ENCODE data around the gene ADGRA3.
"Not testable (repeated sequence)": the region's sequence is repeated elsewhere in the genome, so short reads cannot be mapped to it uniquely, and the experiment has no call there.

The ADGRA3 gene

GRCh38 chr4:22398671-22399070 lies 117.2 kb downstream of the ADGRA3 start:
- intact Hi-C loops (cut with DNase I), result loop anchor here (5.0 kb wide), 1 partner anchor 289 kb away; no protein-coding TSS in a partner anchor
- DNase-seq, result no peak

DNA sequence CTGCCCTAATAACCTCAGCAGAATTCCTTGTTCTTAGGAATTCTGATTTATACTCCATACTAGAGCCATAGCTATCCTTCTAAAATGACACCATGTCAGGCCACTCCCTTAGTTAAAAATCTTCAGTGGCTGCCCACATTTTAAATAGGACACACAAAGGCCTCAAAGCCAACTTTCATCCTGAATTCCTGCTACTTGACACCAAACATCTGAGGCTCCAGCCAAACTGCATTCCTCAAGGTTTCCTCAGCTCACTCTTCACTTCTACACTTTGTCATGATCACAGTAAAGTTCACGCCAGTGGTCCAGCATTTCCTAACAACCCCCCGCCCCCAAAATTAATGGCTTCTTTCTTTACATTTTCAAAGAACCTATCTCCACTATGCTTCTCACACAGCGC lies 124.3 kb downstream of the ADGRA3 start:
- intact Hi-C loops (cut with DNase I), result no loop called here

GRCh38 chr4:22389240-22389870 lies 126.5 kb downstream of the ADGRA3 start:
- peak; percentile 21 to 84 (median 63) for DNase-seq
- intact Hi-C loops (cut with DNase I), result loop anchor here (5.0 kb wide), 1 partner anchor 597 kb away; no protein-coding TSS in a partner anchor

More for the DNA sequence above, 124.3 kb downstream of the ADGRA3 start:
- no peak for DNase-seq

DNA sequence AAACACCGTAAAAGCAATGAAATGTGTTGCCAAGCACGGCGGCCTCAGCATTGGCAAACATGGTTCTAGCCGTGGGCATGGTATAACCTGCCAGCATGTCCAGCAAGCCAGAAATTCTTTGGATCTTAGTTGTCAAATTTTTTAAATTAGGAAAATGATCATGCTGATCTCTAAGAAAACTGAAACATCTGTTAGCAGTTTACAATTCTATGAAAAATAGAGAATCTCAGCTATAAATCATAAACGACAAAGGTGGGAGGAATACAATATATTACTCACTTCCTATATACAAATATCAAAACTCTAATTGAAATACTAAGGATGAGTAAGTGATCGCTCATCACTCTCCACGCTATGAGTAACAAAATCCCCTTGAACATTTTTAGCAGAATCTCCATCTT lies 130.3 kb downstream of the ADGRA3 start:
- intact Hi-C loops (cut with DNase I), result loop anchor here (5.0 kb wide), 1 partner anchor 593 kb away; no protein-coding TSS in a partner anchor
- DNase-seq, result no peak

- no peak for DNase-seq
- intact Hi-C loops (cut with DNase I), result no loop called here
Measured at GRCh38 chr4:22384154-22384553, 131.7 kb downstream of the ADGRA3 start.

- DNase-seq; intact Hi-C loops (cut with DNase I): not testable (repeated sequence)
Measured at GRCh38 chr4:22382216-22382615, 133.7 kb downstream of the ADGRA3 start.

DNA sequence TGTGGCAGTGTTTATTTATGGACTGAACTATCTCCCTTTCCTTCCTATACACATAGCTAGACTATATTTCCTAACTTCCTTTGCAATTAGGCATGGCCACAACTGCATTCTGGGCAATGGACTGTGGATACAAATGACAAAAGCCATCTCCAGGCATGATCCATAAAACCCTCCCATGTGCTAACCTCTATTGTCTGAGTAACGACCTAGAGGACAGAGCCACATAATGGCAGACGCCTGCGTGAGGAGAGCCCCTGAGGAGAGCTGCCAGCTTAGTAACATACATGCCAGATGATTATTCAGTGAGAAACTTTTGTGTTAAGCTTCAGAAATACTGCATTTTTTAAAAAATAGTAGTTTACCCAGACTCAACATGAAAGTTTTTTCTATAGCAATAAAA lies 142.9 kb downstream of the ADGRA3 start:
- no peak for DNase-seq
- intact Hi-C loops (cut with DNase I), result no loop called here

DNA sequence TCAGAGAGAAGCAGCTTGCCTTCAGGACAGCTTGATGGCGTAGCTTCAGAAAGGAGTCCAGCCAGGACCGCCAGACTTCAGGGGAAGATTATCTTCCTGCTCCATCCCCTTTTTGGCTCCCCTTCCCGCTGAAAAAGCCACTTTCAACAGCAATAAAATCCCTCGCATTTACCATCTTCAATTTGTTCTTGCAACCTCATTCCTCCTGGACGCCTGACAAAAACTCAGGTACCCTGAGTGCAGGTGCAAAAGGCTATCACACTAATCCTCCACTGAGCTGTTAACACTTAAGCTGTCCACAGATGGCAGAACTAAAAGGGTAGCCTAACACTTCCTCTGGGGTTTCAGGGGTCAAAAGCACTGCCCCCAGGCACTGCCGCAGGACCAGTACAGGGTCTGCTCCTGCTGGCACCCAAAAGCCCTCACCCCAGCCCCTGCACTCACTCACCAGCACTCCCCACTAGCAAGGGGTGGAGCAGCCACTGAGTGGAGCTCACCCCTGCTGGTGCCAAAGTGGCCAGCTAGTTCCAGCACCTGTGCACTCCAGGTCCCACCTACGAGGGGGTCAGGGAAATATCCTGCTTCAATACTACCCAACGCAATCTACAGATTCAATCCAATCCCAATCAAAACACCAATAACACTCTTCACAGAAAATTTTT lies 145.8 kb downstream of the ADGRA3 start:
- DNase-seq, result no peak
- intact Hi-C loops (cut with DNase I), result no loop called here

DNA sequence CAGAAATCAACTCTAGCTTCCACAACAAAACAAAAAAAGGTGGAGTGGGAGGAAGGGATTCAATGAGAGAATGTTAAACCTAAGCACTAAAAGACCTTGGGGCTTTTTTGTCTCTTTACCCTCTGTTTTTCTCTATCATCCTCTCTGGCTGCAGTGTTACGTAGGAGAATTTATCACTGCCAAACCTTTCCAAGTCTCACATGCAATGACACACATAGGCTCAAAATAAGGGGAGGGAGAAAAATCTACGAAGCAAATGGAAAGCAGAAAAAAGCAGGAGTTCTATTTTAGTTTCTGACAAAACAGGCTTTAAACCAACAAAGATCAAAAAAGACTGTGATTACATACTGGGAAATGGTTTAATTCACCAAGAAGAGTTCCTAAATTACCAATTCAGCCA lies 152.1 kb downstream of the ADGRA3 start:
- intact Hi-C loops (cut with DNase I), result no loop called here
- DNase-seq, result no peak

- intact Hi-C loops (cut with DNase I), result no loop called here
- DNase-seq, result no peak
Measured at GRCh38 chr4:22363036-22363435, 152.8 kb downstream of the ADGRA3 start.

DNA sequence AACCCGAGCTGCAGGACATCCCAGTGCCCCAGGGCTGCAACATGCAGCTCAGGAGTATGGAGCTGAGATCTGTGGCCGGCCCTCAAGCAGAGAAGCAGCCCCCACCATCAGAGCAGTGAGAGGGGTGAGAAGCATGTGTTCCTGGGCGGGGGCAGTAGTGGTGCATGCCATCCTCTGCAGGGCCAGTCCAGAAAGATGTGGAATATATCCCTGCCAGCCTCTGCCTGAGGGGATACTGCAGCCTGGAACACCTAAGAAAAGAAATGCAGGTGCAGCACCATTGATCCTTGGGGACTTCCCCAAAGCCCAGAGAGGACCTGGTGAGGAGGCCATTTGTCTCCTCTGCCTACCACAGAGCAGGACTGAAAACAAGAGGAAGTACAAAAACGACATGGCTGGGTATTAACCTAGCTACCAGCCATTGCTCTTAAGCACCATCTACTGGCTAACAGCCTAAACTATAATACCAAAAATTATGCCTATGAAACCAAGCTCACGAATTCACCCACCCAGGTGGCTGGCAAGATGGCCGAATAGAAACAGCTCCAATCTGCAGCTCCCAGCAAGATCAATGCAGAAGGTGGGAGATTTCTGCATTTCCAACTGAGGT lies 158.8 kb downstream of the ADGRA3 start:
- DNase-seq, result peak in 8 of 42 donors; percentile 11 to 52 (median 26)
- intact Hi-C loops (cut with DNase I), result no loop called here

DNA sequence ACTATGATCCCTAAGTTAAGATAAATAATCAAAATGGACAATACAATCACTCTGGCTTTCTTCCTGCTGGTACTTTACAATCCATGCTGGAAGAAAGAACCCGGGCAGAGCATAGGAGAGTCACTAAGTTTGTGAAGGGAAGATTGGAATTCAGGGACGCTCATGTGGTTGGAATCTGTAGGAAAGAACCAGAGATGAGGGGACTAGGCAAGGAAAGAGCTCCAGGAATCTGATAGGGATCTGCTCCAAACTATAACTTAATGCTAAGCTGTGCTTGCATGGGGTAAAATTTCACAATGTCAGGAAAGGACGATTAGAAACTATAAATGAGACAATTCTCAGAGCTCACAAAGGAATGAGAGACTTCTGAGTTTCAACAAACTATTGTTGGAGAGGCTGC lies 167.5 kb downstream of the ADGRA3 start:
- DNase-seq, result no peak
- intact Hi-C loops (cut with DNase I), result no loop called here

- intact Hi-C loops (cut with DNase I), result no loop called here
- DNase-seq, result peak in 22 of 42 donors; percentile 9 to 76 (median 40)
Measured at GRCh38 chr4:22345678-22346077, 170.2 kb downstream of the ADGRA3 start.

DNA sequence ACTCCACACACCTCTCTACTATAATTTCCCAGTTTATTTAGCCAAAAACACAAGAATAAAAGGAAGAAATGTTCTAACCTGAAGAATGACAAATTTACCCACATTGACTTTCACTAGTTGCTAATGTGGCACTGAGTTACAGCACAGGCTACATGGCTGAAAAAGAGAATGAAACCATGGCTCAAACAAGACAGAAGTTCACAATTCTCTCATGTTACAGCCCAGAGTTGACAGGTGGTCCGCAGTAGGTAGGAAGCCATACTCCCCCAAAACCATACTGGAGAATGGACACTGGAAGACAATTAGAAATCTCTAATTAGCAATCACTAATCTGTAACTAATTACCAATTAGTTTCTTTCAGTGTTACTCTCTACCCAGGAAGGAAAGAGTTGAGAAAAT lies 170.8 kb downstream of the ADGRA3 start:
- intact Hi-C loops (cut with DNase I), result no loop called here
- no peak for DNase-seq

DNA sequence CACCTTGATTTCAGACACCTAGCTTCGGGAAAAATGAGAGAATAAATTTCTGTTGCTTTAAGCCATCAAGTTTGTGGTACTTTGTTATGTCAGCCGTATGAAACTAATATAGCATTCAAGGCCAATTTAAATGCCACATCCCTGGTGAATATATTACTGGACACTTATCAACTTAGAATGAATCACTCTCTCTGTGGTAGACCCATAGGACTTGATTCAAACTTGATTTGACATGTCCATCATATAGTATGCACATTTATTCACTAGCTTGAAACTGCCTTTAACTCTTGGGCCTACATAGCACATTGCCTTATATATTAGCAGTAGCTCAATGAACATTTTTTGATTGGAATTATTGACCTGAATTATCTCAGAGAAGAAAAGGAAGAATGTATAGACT lies 172.3 kb downstream of the ADGRA3 start:
- no peak for DNase-seq

GRCh38 chr4:22339491-22339890 lies 176.4 kb downstream of the ADGRA3 start:
- peak in 24 of 42 donors; percentile 13 to 82 (median 30) for DNase-seq
- intact Hi-C loops (cut with DNase I), result no loop called here

More for the DNA sequence above, 172.3 kb downstream of the ADGRA3 start:
- intact Hi-C loops (cut with DNase I), result no loop called here

- peak in 1 of 42 donors; percentile 13 for DNase-seq
- intact Hi-C loops (cut with DNase I), result no loop called here
Measured at GRCh38 chr4:22338796-22339195, 177.1 kb downstream of the ADGRA3 start.

Data from head of caudate nucleus (tissue), 42 donors.